Endothelial cell of umbilical vein (primary cell): Measurements from ENCODE around the gene PGP. TPM values are rescaled to one million over a fixed set of nuclear protein-coding genes. Genes with fewer than 3 reads are reported as not detected.

Experiments used
- BruUV-seq: library from RNA; stranded (reverse); fragments of 400-500 nt; replicated peaks from 2 replicates; lab custom pipeline; 2021; lab: Mats Ljungman, UMichigan
- CTCF ChIA-PET: fragments of 300-600, 350-600 bp; sonication (Branson Sonifier 250); formaldehyde crosslinking; loops from one replicate; lab custom pipeline; 2021; ENCODE audit warnings: antibody characterized with exemption, inconsistent platforms; lab: Charles Lee
- POLR2A ChIA-PET: fragments of 300-600, 350-600 bp; sonication (Branson Sonifier 250); formaldehyde crosslinking; loops from one replicate; lab custom pipeline; 2021; ENCODE audit warnings: antibody characterized with exemption, inconsistent platforms; lab: Charles Lee
- DNase-seq: peaks from one replicate; pipeline ENCODE4 v3.0.0-alpha.2; 2011; ENCODE audit warnings: low read depth, low spot score
- FAIRE-seq: peaks from 2 replicates; lab custom pipeline; 2011; peaks lifted over from hg19 to GRCh38; lab: Jason Lieb, UNC
- H2AFZ ChIP-seq: 2 replicates; pipeline ENCODE4 v1.6.0; 2012; ENCODE audit warnings: low read depth, low read length, control low read depth, inconsistent platforms
- H3K27ac ChIP-seq: 2 replicates; pipeline ENCODE4 v1.5.1; 2011; ENCODE audit warnings: low read depth, mild to moderate bottlenecking, control low read depth, low read length, moderate library complexity; ENCODE audit not compliant: insufficient read depth
- H3K27me3 ChIP-seq, 2 experiments: 2 replicates each; pipeline versions ENCODE4 v1.6.0 to v1.6.1; 2011; ENCODE audit warnings: low read length in 2 of 2, mixed read lengths in 1 of 2; ENCODE audit not compliant: control insufficient read depth in 2 of 2, insufficient read depth in 2 of 2
- H3K36me3 ChIP-seq, 2 experiments: 2 replicates in 1 of 2; 3 replicates in 1 of 2; pipeline ENCODE4 v1.5.1; 2011; ENCODE audit warnings: low read length in 2 of 2, mild to moderate bottlenecking in 1 of 2, moderate library complexity in 1 of 2; ENCODE audit not compliant: control insufficient read depth in 2 of 2, insufficient read depth in 2 of 2; ENCODE audit errors: extremely low read depth in 1 of 2
- H3K4me1 ChIP-seq: 3 replicates; pipeline ENCODE4 v1.5.1; 2011; ENCODE audit warnings: mild to moderate bottlenecking, low read length; ENCODE audit not compliant: control insufficient read depth, insufficient read depth; ENCODE audit errors: extremely low read depth
- H3K4me2 ChIP-seq: 2 replicates; pipeline ENCODE4 v1.6.1; 2011; ENCODE audit warnings: low read length, control low read depth, mixed read lengths; ENCODE audit not compliant: insufficient read depth
- H3K4me3 ChIP-seq, 3 experiments: fragments of 200-600 bp in 1 of 3; sonication (generic), shearing (Covaris generic) in 1 of 3; replicated peaks in 1 of 3; 2 replicates each; pipeline ENCODE4 v1.5.1; 2011 to 2016; ENCODE audit warnings: control low read depth in 3 of 3, low read length in 3 of 3, mild to moderate bottlenecking in 2 of 3, inconsistent platforms in 1 of 3, low read depth in 1 of 3, moderate library complexity in 1 of 3; ENCODE audit not compliant: insufficient read depth in 1 of 3
- H3K79me2 ChIP-seq: 2 replicates; pipeline ENCODE4 v1.6.0; 2012; ENCODE audit warnings: low read length, inconsistent platforms; ENCODE audit not compliant: control insufficient read depth, insufficient read depth
- H3K9ac ChIP-seq: replicated peaks from 2 replicates; pipeline ENCODE3; 2011; ENCODE audit warnings: low read length, control low read depth; ENCODE audit not compliant: insufficient read depth; ENCODE audit errors: extremely low read depth
- H3K9me1 ChIP-seq: replicated peaks from 3 replicates; pipeline ENCODE4 v1.6.0; 2011; ENCODE audit warnings: mild to moderate bottlenecking, low read length; ENCODE audit not compliant: control insufficient read depth, insufficient read depth; ENCODE audit errors: extremely low read depth
- H3K9me3 ChIP-seq: replicated peaks from 2 replicates; pipeline ENCODE4 v1.5.1; 2012; ENCODE audit warnings: low read length, inconsistent platforms; ENCODE audit not compliant: control insufficient read depth, insufficient read depth
- H4K20me1 ChIP-seq: replicated peaks from 2 replicates; pipeline ENCODE3; 2011; ENCODE audit warnings: mild to moderate bottlenecking, low read length; ENCODE audit not compliant: control insufficient read depth, insufficient read depth; ENCODE audit errors: extremely low read depth
- EZH2 ChIP-seq: IDR thresholded peaks from 2 replicates; pipeline ENCODE4 v1.6.1; 2012; ENCODE audit warnings: borderline replicate concordance, low read depth, mild to moderate bottlenecking, moderate library complexity, low read length, inconsistent platforms; ENCODE audit not compliant: severe bottlenecking
- FOS ChIP-seq: IDR thresholded peaks from 2 replicates; pipeline ENCODE4 v1.6.1; 2011; ENCODE audit warnings: mild to moderate bottlenecking, low read length, moderate library complexity, borderline replicate concordance; ENCODE audit not compliant: insufficient read depth
- GATA2 ChIP-seq: IDR thresholded peaks from 2 replicates; pipeline ENCODE4 v1.7.0; 2011; ENCODE audit warnings: low read depth, mild to moderate bottlenecking, moderate library complexity, mixed read lengths, low read length; ENCODE audit not compliant: insufficient read length, insufficient read depth
- MAX ChIP-seq: IDR thresholded peaks from 2 replicates; pipeline ENCODE4 v1.6.1; 2011; ENCODE audit not compliant: insufficient read depth, insufficient read length
- POLR2AphosphoS5 ChIP-seq: IDR thresholded peaks from 2 replicates; pipeline ENCODE4 v1.6.1; 2012; ENCODE audit warnings: low read depth, mild to moderate bottlenecking, control low read depth, low read length, moderate library complexity; ENCODE audit not compliant: insufficient read depth
- dilution Hi-C: fragments of 300-500 bp; cut with MboI; formaldehyde crosslinking; loops from one replicate; pipeline ENCODE4 v1.15.0; 2019; ENCODE audit warnings: low sequenced_read_pairs; ENCODE audit not compliant: extremely low pct_ligation_motif_present
- intact Hi-C: fragments of 100-400 bp; cut with micrococcal nuclease; formaldehyde crosslinking; loops from one replicate; pipeline ENCODE4 v1.10.0; 2022
- polyA plus RNA-seq, 4 experiments: library from polyadenylated mRNA; depleted of rRNA in 3 of 4; stranded (reverse) in 3 of 4; unstranded in 1 of 4; fragments of >200 nt; gene quantifications; 2 replicates each; pipeline versions ENCODE4 v1.2.1 to v1.2.3, GENCODE V29; 2011 to 2012; ENCODE audit warnings: missing spikeins in 1 of 4
- total RNA-seq: library from RNA; stranded (reverse); gene quantifications from 2 replicates; pipeline ENCODE4 v1.2.3, GENCODE V29; 2021

The PGP gene
- total and polyA plus RNA-seq, 2 donors (not counting 3 experiments of a cell fraction or from before 2014, with no cell fraction given), result 28.5 to 29.6 TPM

- no peak for TF ChIP-seq FOS
- TF ChIP-seq MAX, result no peak
- TF ChIP-seq POLR2AphosphoS5, result no peak
- no peak for TF ChIP-seq EZH2
- TF ChIP-seq GATA2, result no peak
- Histone ChIP-seq H3K27me3 (no peaks in the 10 kb centered on the region), H3K9me1 (no peaks in the 10 kb centered on the region), H4K20me1 (no peaks in the 10 kb centered on the region), H3K4me1 (no peaks in the 10 kb centered on the region), H3K9ac (no peak overlapping the region), H2AFZ (no peak overlapping the region), H3K4me3 (no peak overlapping the region), H3K4me2 (no peak overlapping the region), H3K9me3 (no peaks in the 10 kb centered on the region), H3K36me3 (no peaks in the 10 kb centered on the region), H3K79me2 (no peaks in the 10 kb centered on the region), H3K27ac (no peak overlapping the region)
- intact Hi-C loops, result no loop called here
- ChIA-PET CTCF (interaction anchor here (0.7 kb wide), 1 partner anchor 15 kb away, joined by 3 read pairs; no protein-coding TSS in a partner anchor), POLR2A (no interaction called here)
- FAIRE-seq (no peak), DNase-seq (no peak)
- no TSS peak for BruUV-seq
- dilution Hi-C loops, result no loop called here
These were observed 25.3 kb downstream of the PGP start for GRCh38 chr16:2189252-2189893.

GRCh38 chr16:2188395-2188794, 26.2 kb downstream of the PGP start:
- Histone ChIP-seq H3K27ac (no peak overlapping the region), H3K4me3 (no peak overlapping the region), H3K27me3 (no peaks in the 10 kb centered on the region), H2AFZ (no peak overlapping the region), H3K4me2 (no peak overlapping the region), H3K9ac (no peak overlapping the region), H3K36me3 (no peaks in the 10 kb centered on the region), H4K20me1 (no peaks in the 10 kb centered on the region), H3K9me3 (no peaks in the 10 kb centered on the region), H3K4me1 (no peaks in the 10 kb centered on the region), H3K9me1 (no peaks in the 10 kb centered on the region), H3K79me2 (no peaks in the 10 kb centered on the region)
- no TSS peak for BruUV-seq
- CTCF ChIA-PET, result interaction anchor here (0.9 kb wide), 1 partner anchor 48 kb away, joined by 3 read pairs; no protein-coding TSS in a partner anchor
- intact Hi-C loops, result no loop called here
- DNase-seq (no peak), FAIRE-seq (no peak)
- POLR2A ChIA-PET, result interaction anchor here (1.1 kb wide), 1 partner anchor 33 kb away, joined by 3 read pairs; the partner anchor contains the start of gene TRAF7
- TF ChIP-seq GATA2, result no peak
- dilution Hi-C loops, result no loop called here
